Transverse colon (tissue), 3 donors: Measurements from ENCODE around the gene ZNF91.

Experiments used
- EP300 ChIP-seq: sonication (generic); formaldehyde crosslinking; IDR thresholded peaks from one replicate; pipeline ENCODE4 v1.6.1; 2017; ENCODE audit warnings: antibody characterized with exemption, low read depth
- TF ChIP-seq, protein P1 (sequence below), 5 experiments: fragments of 200-600 bp in 3 of 5; fragments of 450-650 bp in 2 of 5; sonication (generic) in 3 of 5; IDR thresholded peaks; 1 replicate in 2 of 5; 2 replicates in 3 of 5; pipeline ENCODE4 v1.5.1; 2016 to 2017; ENCODE audit warnings: antibody characterized with exemption in 5 of 5, inconsistent platforms in 3 of 5, mild to moderate bottlenecking in 2 of 5, moderate library complexity in 1 of 5

DNA sequence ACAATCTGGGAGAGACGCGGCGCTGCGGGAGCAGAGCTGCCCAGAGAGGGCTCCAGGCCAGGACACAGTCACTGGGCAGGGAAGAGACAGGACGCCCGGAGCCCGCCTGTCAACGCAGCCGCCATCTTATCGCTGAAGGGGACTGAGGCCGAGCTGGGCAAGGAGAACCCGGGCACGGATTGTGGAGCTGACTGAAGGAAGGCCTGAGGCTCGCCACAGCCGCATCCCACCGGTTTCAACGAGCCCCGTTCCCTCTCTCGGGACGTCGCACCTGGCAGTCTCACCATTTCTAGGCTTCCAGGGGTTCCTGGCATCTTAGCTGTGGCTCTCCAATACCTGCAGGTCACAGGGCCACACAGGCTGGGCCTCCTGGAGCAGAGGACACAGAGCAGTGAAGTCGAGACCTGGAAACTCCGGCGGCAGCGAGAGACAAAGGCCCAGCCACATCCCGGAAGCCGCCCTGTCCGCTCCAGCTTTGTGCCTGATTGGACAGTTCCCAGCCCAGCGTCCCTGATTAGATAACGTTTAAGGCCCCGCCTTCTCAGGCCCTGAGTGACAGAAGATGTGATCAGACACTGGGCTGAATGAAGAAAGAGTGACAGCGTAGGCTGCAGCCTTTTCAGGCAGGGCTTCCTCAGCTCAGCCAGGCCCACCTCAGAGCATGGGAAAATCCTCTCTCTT lies at the start of gene ZNF91:
- TF ChIP-seq, protein P1, sequence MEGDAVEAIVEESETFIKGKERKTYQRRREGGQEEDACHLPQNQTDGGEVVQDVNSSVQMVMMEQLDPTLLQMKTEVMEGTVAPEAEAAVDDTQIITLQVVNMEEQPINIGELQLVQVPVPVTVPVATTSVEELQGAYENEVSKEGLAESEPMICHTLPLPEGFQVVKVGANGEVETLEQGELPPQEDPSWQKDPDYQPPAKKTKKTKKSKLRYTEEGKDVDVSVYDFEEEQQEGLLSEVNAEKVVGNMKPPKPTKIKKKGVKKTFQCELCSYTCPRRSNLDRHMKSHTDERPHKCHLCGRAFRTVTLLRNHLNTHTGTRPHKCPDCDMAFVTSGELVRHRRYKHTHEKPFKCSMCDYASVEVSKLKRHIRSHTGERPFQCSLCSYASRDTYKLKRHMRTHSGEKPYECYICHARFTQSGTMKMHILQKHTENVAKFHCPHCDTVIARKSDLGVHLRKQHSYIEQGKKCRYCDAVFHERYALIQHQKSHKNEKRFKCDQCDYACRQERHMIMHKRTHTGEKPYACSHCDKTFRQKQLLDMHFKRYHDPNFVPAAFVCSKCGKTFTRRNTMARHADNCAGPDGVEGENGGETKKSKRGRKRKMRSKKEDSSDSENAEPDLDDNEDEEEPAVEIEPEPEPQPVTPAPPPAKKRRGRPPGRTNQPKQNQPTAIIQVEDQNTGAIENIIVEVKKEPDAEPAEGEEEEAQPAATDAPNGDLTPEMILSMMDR (IDR thresholded peaks at IDR 0.05): no peak
- TF ChIP-seq EP300: no peak
